Transverse colon (tissue), 4 donors: ENCODE measurements around the gene MCF2L2. TPM values are rescaled to one million over a fixed set of nuclear protein-coding genes. Genes with fewer than 3 reads are reported as not detected.
"Not testable (repeated sequence)": the region's sequence is repeated elsewhere in the genome, so short reads cannot be mapped to it uniquely, and the experiment has no call there.

Experiments
- DNase-seq: peaks from one replicate; pipeline ENCODE4 v3.0.0-alpha.2; 2019
- H3K27ac ChIP-seq, 4 donors: fragments of 200-600 bp; sonication (generic); 2 replicates each; pipeline ENCODE4 v1.5.1; 2016 to 2018; ENCODE audit warnings: inconsistent platforms in 4 of 4
- H3K27me3 ChIP-seq: fragments of 200-600 bp; sonication (generic); 2 replicates; pipeline ENCODE4 v1.5.1; 2017; ENCODE audit warnings: inconsistent platforms
- H3K36me3 ChIP-seq, 4 donors: fragments of 200-600 bp; sonication (generic); 2 replicates each; pipeline ENCODE4 v1.5.1; 2017 to 2019; ENCODE audit warnings: inconsistent platforms in 4 of 4
- H3K4me1 ChIP-seq, 4 donors: fragments of 200-600 bp; sonication (generic); 2 replicates each; pipeline ENCODE4 v1.5.1; 2017 to 2020; ENCODE audit warnings: inconsistent platforms in 4 of 4
- H3K4me3 ChIP-seq, 4 donors: fragments of 200-600 bp; sonication (generic); 1 replicate in 1 of 4; 2 replicates in 3 of 4; pipeline versions ENCODE4 v1.5.1 to v1.6.1; 2017 to 2019; ENCODE audit warnings: inconsistent platforms in 4 of 4
- H3K9me3 ChIP-seq, 2 donors: fragments of 200-600 bp; sonication (generic); 2 replicates each; pipeline ENCODE4 v1.5.1; 2017 to 2019; ENCODE audit warnings: inconsistent platforms in 2 of 2
- CTCF ChIP-seq, 5 experiments: fragments of 200-600 bp in 3 of 5; fragments of 450-650 bp in 2 of 5; sonication (generic) in 3 of 5; IDR thresholded peaks; 1 replicate in 2 of 5; 2 replicates in 3 of 5; pipeline ENCODE4 v1.5.1; 2016 to 2017; ENCODE audit warnings: antibody characterized with exemption in 5 of 5, inconsistent platforms in 3 of 5, mild to moderate bottlenecking in 2 of 5, moderate library complexity in 1 of 5
- EP300 ChIP-seq: sonication (generic); formaldehyde crosslinking; IDR thresholded peaks from one replicate; pipeline ENCODE4 v1.6.1; 2017; ENCODE audit warnings: antibody characterized with exemption, low read depth
- POLR2A ChIP-seq: fragments of 450-650 bp; IDR thresholded peaks from one replicate; pipeline ENCODE4 v1.6.1; 2016; ENCODE audit warnings: antibody characterized with exemption, mild to moderate bottlenecking, moderate library complexity
- POLR2AphosphoS5 ChIP-seq, 3 donors: sonication (generic); formaldehyde crosslinking; IDR thresholded peaks; one replicate each; pipeline ENCODE4 v1.6.1; 2016; ENCODE audit warnings: antibody characterized with exemption in 3 of 3
- WGBS, 2 donors: methylation state at CpG; one replicate each; pipeline ENCODE4 v1.1.5; 2018; ENCODE audit warnings: low coverage in 1 of 2; 5-methylcytosine and 5-hydroxymethylcytosine counted together
- in situ Hi-C, 4 donors: fragments of 200-750 bp; cut with MboI; loops; one replicate each; pipeline versions ENCODE4 v1.15.0 to v1.15.1; 2017; ENCODE audit warnings: low sequenced_read_pairs in 3 of 4, low pct_ligation_motif_present in 1 of 4, low pct_unique_long_range_greater_than_20kb in 1 of 4
- intact Hi-C: fragments of 100-400 bp; cut with DNase I; formaldehyde crosslinking; loops from one replicate; pipeline ENCODE4 v1.15.1; 2023; ENCODE audit warnings: low total_unique reads
- total RNA-seq, 4 donors: library from RNA; depleted of rRNA; stranded (reverse); fragments of >200 nt; gene quantifications; one replicate each; pipeline ENCODE4 v1.1.0, GENCODE V29; 2016

Gene MCF2L2
- total RNA-seq, 4 donors from 2014 or later, result 0.20 to 3.7 (median 2.0) TPM

DNA sequence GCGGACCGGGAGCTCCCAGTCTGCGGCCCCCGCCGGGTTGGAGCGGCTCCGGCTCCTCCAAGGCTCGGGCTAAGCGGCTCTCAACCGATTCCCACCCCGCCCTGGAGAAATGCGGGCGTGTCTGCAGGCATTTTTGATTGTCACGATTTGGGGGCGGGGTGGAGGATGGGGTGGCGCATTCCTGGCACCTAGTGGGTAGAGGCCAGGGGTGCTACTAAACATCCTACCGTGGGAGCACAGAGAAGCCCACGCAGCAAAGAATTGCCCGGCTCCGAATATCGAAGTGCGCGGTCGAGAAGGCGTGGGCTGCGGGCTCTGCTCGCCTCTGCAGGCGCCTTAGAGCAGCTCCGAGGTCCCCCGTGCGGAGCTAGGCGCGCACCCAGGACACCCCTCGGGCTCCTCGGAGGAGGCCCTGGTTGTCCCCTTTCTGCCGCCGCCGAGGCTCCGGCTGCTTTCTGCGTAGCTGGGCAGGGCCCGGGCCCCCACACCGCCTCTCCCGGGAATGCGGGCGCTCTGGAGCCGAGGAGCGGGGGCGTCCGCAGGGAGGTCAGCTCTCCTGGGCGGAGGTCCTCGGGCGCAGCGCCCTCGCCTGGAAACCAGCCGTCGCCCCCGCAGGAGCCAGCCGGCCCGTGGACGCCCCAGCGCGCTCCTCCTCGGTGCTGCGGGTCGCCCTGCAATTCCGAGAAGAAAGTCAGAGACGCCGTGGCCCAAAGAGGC is 249.4 kb downstream of the MCF2L2 start:
- intact Hi-C loops, result no loop called here
- in situ Hi-C loops, result no loop called here

DNA sequence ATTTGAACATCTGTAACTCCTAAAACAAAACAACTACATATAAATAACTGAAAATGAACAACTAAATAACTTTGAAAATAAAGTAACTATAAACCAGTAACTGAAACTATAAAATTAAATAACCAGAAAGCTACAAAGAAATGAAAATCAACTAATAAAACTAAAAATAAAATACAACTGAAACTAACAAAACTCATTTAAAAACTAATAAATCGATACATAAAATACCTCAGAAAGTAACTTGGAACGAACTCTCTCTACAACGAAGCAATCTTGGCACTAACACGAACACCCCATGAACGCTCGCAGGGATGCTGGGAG is 249.9 kb downstream of the MCF2L2 start:
- no peaks in the 10 kb centered on the region for H3K36me3 ChIP-seq
- WGBS, 2 donors, result 4 to 7% methylated on average over 3 to 6 of the region's 6 CpGs
- DNase-seq, result no peak
- no peaks in the 10 kb centered on the region for H3K9me3 ChIP-seq
- TF ChIP-seq POLR2A (no peak), EP300 (no peak), CTCF (IDR thresholded peaks at IDR 0.05) (no peak)
- H3K27me3 ChIP-seq, result peaks cover 68% of the 10 kb centered on the region
- intact Hi-C loops, result no loop called here
- H3K27ac ChIP-seq, result no peak overlapping the region
- in situ Hi-C loops, result no loop called here
- peak overlapping the region in 3 of 4 donors; percentile 25 to 57 (median 46) for H3K4me3 ChIP-seq
- H3K4me1 ChIP-seq, result peaks cover 0 to 21% (median 17%) of the 10 kb centered on the region in 4 donors

More for the DNA sequence above, 249.4 kb downstream of the MCF2L2 start:
- no peak overlapping the region for H3K27ac ChIP-seq
- WGBS, 2 donors, result 1% methylated on average over 46 of the region's 68 CpGs; no CpG with 5 or more reads in 1 of the 2 donors
- peak overlapping the region; percentile 6 to 57 (median 36) for H3K4me3 ChIP-seq
- peaks cover 0 to 21% (median 17%) of the 10 kb centered on the region in 4 donors for H3K4me1 ChIP-seq
- no peak for TF ChIP-seq CTCF (IDR thresholded peaks at IDR 0.05)
- TF ChIP-seq POLR2AphosphoS5 (IDR thresholded peaks at IDR 0.05), result peak in 1 of 3 donors; percentile 18
- H3K27me3 ChIP-seq, result peaks cover 68% of the 10 kb centered on the region
- no peaks in the 10 kb centered on the region for H3K9me3 ChIP-seq
- no peaks in the 10 kb centered on the region for H3K36me3 ChIP-seq
- peak; percentile 39 for DNase-seq

- no peak overlapping the region for H3K27ac ChIP-seq
- in situ Hi-C loops (no loop called here), intact Hi-C loops (no loop called here)
- WGBS, 2 donors, result 70 to 75% methylated on average over 3 to 5 of the region's 5 CpGs
- DNase-seq, result no peak
- H3K27me3 ChIP-seq, result peaks cover 29% of the 10 kb centered on the region
- no peak overlapping the region for H3K4me3 ChIP-seq
- no peaks in the 10 kb centered on the region for H3K36me3 ChIP-seq
- TF ChIP-seq CTCF (IDR thresholded peaks at IDR 0.05), result no peak
- TF ChIP-seq EP300, result no peak
- TF ChIP-seq POLR2AphosphoS5 (IDR thresholded peaks at IDR 0.05), result no peak
- TF ChIP-seq POLR2A, result no peak
- no peaks in the 10 kb centered on the region for H3K4me1 ChIP-seq
- H3K9me3 ChIP-seq, result no peaks in the 10 kb centered on the region
Measured at GRCh38 chr3:183172051-183172639, 256.3 kb downstream of the MCF2L2 start.

GRCh38 chr3:183167975-183168374 is 260.4 kb downstream of the MCF2L2 start:
- intact Hi-C loops, H3K27ac ChIP-seq, H3K4me1 ChIP-seq, in situ Hi-C loops, DNase-seq, H3K4me3 ChIP-seq, H3K36me3 ChIP-seq, H3K9me3 ChIP-seq: not testable (repeated sequence)
- 96 to 100% methylated on average over 1 of the region's 1 CpG for WGBS, 2 donors
- peaks cover 14% of the 10 kb centered on the region for H3K27me3 ChIP-seq
